ENCODE results near the gene EBF3.

The EBF3 gene

GRCh38 chr10:129833994-129834739, 129.9 kb downstream of the EBF3 start:
- DNase-seq (ENCODE audit: low spot score): no peak

GRCh38 chr10:129833468-129833950, 130.6 kb downstream of the EBF3 start:
- no peak for DNase-seq (ENCODE audit: low spot score)

- no peak for DNase-seq (ENCODE audit: low spot score)
Observed at GRCh38 chr10:129832573-129833467, 131.3 kb downstream of the EBF3 start.

GRCh38 chr10:129831150-129831549, 132.9 kb downstream of the EBF3 start:
- DNase-seq (ENCODE audit: low spot score): no peak

- no peak for DNase-seq (ENCODE audit: low spot score)
Observed at GRCh38 chr10:129825826-129826225, 138.2 kb downstream of the EBF3 start.

- no peak for DNase-seq (ENCODE audit: low spot score)
Observed at GRCh38 chr10:129825221-129825620, 138.9 kb downstream of the EBF3 start.

GRCh38 chr10:129820451-129820850, 143.6 kb downstream of the EBF3 start:
- DNase-seq (ENCODE audit: low spot score): no peak

- DNase-seq (ENCODE audit: low spot score): no peak
Observed at GRCh38 chr10:129816656-129817045, 147.4 kb downstream of the EBF3 start.

GRCh38 chr10:129815898-129816655, 148.0 kb downstream of the EBF3 start:
- DNase-seq (ENCODE audit: low spot score): no peak

GRCh38 chr10:129814681-129815646, 149.1 kb downstream of the EBF3 start:
- DNase-seq (ENCODE audit: low spot score): no peak

- DNase-seq (ENCODE audit: low spot score): no peak
Observed at GRCh38 chr10:129812398-129812797, 151.7 kb downstream of the EBF3 start.

GRCh38 chr10:129811208-129811607, 152.9 kb downstream of the EBF3 start:
- no peak for DNase-seq (ENCODE audit: low spot score)

GRCh38 chr10:129809841-129810240, 154.2 kb downstream of the EBF3 start:
- no peak for DNase-seq (ENCODE audit: low spot score)

GRCh38 chr10:129809431-129809830, 154.6 kb downstream of the EBF3 start:
- DNase-seq (ENCODE audit: low spot score): no peak

GRCh38 chr10:129808092-129808983, 155.7 kb downstream of the EBF3 start:
- DNase-seq (ENCODE audit: low spot score): no peak

- no peak for DNase-seq (ENCODE audit: low spot score)
Observed at GRCh38 chr10:129807211-129807610, 156.9 kb downstream of the EBF3 start.

GRCh38 chr10:129800796-129801340, 163.2 kb downstream of the EBF3 start:
- DNase-seq (ENCODE audit: low spot score): no peak

- DNase-seq (ENCODE audit: low spot score): no peak
Observed at GRCh38 chr10:129799942-129800341, 164.1 kb downstream of the EBF3 start.

- no peak for DNase-seq (ENCODE audit: low spot score)
Observed at GRCh38 chr10:129796710-129797420, 167.2 kb downstream of the EBF3 start.
